ENCODE results near the gene PLGRKT. TPM values are rescaled to one million over a fixed set of nuclear protein-coding genes. Genes with fewer than 3 reads are reported as not detected.
"Not testable (repeated sequence)": the region's sequence is repeated elsewhere in the genome, so short reads cannot be mapped to it uniquely, and the experiment has no call there.

The PLGRKT gene
- total RNA-seq, 4 donors from 2014 or later = 6.9 to 18.5 (median 13.4) TPM

GRCh38 chr9:5419987-5420386 is 17.7 kb downstream of the PLGRKT start:
- TF ChIP-seq POLR2A (IDR thresholded peaks at IDR 0.05) (no peak), EP300 (IDR thresholded peaks at IDR 0.05) (no peak), POLR2AphosphoS5 (IDR thresholded peaks at IDR 0.05) (no peak)
- TF ChIP-seq, protein P1, sequence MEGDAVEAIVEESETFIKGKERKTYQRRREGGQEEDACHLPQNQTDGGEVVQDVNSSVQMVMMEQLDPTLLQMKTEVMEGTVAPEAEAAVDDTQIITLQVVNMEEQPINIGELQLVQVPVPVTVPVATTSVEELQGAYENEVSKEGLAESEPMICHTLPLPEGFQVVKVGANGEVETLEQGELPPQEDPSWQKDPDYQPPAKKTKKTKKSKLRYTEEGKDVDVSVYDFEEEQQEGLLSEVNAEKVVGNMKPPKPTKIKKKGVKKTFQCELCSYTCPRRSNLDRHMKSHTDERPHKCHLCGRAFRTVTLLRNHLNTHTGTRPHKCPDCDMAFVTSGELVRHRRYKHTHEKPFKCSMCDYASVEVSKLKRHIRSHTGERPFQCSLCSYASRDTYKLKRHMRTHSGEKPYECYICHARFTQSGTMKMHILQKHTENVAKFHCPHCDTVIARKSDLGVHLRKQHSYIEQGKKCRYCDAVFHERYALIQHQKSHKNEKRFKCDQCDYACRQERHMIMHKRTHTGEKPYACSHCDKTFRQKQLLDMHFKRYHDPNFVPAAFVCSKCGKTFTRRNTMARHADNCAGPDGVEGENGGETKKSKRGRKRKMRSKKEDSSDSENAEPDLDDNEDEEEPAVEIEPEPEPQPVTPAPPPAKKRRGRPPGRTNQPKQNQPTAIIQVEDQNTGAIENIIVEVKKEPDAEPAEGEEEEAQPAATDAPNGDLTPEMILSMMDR (IDR thresholded peaks at IDR 0.05) = no peak
- DNase-seq (ENCODE audit: low spot score in 2 of 2) = no peak
- Histone ChIP-seq H3K9me3 (no peaks in the 10 kb centered on the region), H3K27ac (no peak overlapping the region), H3K36me3 (peaks cover 9% of the 10 kb centered on the region), H3K27me3 (no peaks in the 10 kb centered on the region), H3K4me1 (no peaks in the 10 kb centered on the region), H3K4me3 (no peak overlapping the region)

GRCh38 chr9:5418481-5418880 is 19.2 kb downstream of the PLGRKT start:
- Histone ChIP-seq H3K27me3 (no peaks in the 10 kb centered on the region), H3K36me3 (peaks cover 9% of the 10 kb centered on the region), H3K4me3 (no peak overlapping the region), H3K4me1 (no peaks in the 10 kb centered on the region), H3K27ac (no peak overlapping the region), H3K9me3 (no peaks in the 10 kb centered on the region)
- WGBS = 98% methylated on average over 7 of the region's 20 CpGs
- TF ChIP-seq, protein P1 (IDR thresholded peaks at IDR 0.05) = no peak
- TF ChIP-seq POLR2A (IDR thresholded peaks at IDR 0.05) (no peak), EP300 (IDR thresholded peaks at IDR 0.05) (no peak), POLR2AphosphoS5 (IDR thresholded peaks at IDR 0.05) (no peak)
- DNase-seq (ENCODE audit: low spot score in 2 of 2) = no peak

- Histone ChIP-seq H3K4me1 (no peaks in the 10 kb centered on the region), H3K4me3 (no peak overlapping the region), H3K36me3 (peaks cover 12% of the 10 kb centered on the region), H3K27me3 (no peaks in the 10 kb centered on the region), H3K27ac (no peak overlapping the region), H3K9me3 (no peaks in the 10 kb centered on the region)
- WGBS = 76% methylated on average over 3 of the region's 3 CpGs
- TF ChIP-seq POLR2AphosphoS5 (IDR thresholded peaks at IDR 0.05) (no peak), POLR2A (IDR thresholded peaks at IDR 0.05) (no peak), EP300 (IDR thresholded peaks at IDR 0.05) (no peak)
- TF ChIP-seq, protein P1 (IDR thresholded peaks at IDR 0.05) = no peak
- DNase-seq (ENCODE audit: low spot score in 2 of 2) = no peak
These were observed 20.8 kb downstream of the PLGRKT start for GRCh38 chr9:5416953-5417352.

DNA sequence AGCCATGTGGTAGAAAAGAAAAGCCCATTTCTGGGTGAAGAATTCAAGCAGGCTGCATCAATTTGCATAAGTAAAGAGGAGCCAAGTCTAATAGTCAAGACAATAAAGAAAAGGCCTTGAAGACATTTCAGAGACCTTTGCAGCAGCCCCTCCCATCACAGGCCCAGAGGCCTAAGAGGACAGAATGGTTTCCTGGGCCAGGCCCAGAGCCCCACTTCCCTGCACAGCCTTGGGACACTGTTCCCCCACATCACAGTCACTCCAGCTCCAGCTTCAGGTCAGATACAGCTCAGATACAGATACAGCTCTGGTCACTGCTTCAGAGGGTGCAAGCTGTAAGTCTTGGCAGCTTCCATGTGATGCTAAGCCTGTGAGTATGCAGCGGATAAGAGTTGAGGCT is 29.1 kb downstream of the PLGRKT start:
- Histone ChIP-seq H3K9me3 (peaks cover 19% of the 10 kb centered on the region), H3K27me3 (no peaks in the 10 kb centered on the region), H3K4me3 (no peak overlapping the region), H3K27ac (no peak overlapping the region), H3K36me3 (peaks cover 9% of the 10 kb centered on the region), H3K4me1 (no peaks in the 10 kb centered on the region)
- 67% methylated on average over 1 of the region's 1 CpG for WGBS
- no peak for DNase-seq (ENCODE audit: low spot score in 2 of 2)
- TF ChIP-seq POLR2A (IDR thresholded peaks at IDR 0.05) = no peak
- TF ChIP-seq, protein P1 (IDR thresholded peaks at IDR 0.05) = no peak
- TF ChIP-seq POLR2AphosphoS5 (IDR thresholded peaks at IDR 0.05) = no peak
- no peak for TF ChIP-seq EP300 (IDR thresholded peaks at IDR 0.05)

DNA sequence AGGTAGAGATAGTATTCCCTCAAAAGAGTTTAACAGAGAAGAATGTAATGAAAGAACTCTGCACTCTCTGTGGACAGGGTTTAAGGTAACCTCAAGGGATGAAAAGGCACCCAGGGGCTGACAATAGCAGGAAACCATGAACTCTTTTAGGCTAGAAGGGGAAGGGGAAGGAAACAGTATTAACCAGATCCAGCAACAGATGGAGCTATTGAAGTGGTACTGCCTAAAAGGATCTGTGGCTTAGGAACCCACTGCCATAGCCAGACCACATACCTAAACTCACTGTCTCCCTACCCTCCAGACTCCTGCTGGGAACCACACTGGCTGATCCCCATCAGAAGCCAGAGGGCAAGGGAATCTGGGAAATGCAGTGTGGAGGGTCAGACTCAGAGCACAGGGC is 35.5 kb downstream of the PLGRKT start:
- no peaks in the 10 kb centered on the region for H3K4me1 ChIP-seq
- H3K36me3 ChIP-seq = peaks cover 3% of the 10 kb centered on the region
- no peak overlapping the region for H3K27ac ChIP-seq
- H3K4me3 ChIP-seq = no peak overlapping the region
- TF ChIP-seq POLR2A (IDR thresholded peaks at IDR 0.05) (no peak), POLR2AphosphoS5 (IDR thresholded peaks at IDR 0.05) (no peak), EP300 (IDR thresholded peaks at IDR 0.05) (no peak)
- TF ChIP-seq, protein P1 (IDR thresholded peaks at IDR 0.05) = no peak
- peaks cover 3% of the 10 kb centered on the region for H3K9me3 ChIP-seq
- H3K27me3 ChIP-seq = no peaks in the 10 kb centered on the region
- DNase-seq (ENCODE audit: low spot score in 2 of 2) = no peak

DNA sequence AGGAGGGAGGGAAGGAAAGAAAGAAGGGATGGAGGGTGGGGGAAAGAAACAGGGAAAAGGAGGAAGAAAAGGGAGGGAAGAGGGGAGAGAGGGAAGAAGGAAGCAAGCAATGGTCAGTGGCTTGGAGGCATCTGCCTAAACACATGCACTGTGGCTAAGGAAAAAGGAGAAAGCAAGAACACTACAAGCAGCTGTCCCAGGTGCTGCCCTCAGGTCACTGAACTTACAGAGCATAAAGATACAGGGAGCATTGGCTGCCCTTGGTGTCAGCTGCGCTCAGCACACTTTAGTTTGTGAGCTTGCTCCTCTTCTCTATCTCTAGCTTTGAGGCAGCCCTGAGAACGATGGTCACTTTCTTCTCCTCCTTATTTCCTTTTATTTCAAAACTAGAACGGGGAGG is 40.2 kb downstream of the PLGRKT start:
- H3K4me1 ChIP-seq; H3K27ac ChIP-seq; H3K9me3 ChIP-seq; H3K36me3 ChIP-seq; H3K27me3 ChIP-seq; DNase-seq (ENCODE audit: low spot score in 2 of 2); H3K4me3 ChIP-seq: not testable (repeated sequence)
- WGBS = 83% methylated on average over 3 of the region's 3 CpGs
